Measurements from ENCODE around the gene GM2A.

- TF ChIP-seq CTCF (IDR thresholded peaks at IDR 0.05), result no peak
- no peak for TF ChIP-seq EP300 (IDR thresholded peaks at IDR 0.05)
- no peak for TF ChIP-seq POLR2A (IDR thresholded peaks at IDR 0.05)
Observed at GRCh38 chr5:151214614-151215545, 38.1 kb upstream of the GM2A start.
